Muscle of leg (tissue), 11 donors: ENCODE data around the gene SENP1. TPM values are rescaled to one million over a fixed set of nuclear protein-coding genes. Genes with fewer than 3 reads are reported as not detected.

Experiments
- DNase-seq: peaks from one replicate; pipeline ENCODE4 v3.0.0; 2013
- H3K27ac ChIP-seq: one replicate; pipeline ENCODE4 v1.5.1; 2013; ENCODE audit warnings: mild to moderate bottlenecking, low read length, control low read depth
- H3K27me3 ChIP-seq: one replicate; pipeline ENCODE4 v1.6.1; 2013; ENCODE audit warnings: low read length; ENCODE audit not compliant: control insufficient read depth, insufficient read depth
- H3K36me3 ChIP-seq: one replicate; pipeline ENCODE4 v1.6.1; 2013; ENCODE audit warnings: low read length; ENCODE audit not compliant: control insufficient read depth, insufficient read depth
- H3K4me1 ChIP-seq: one replicate; pipeline ENCODE4 v1.6.1; 2013; ENCODE audit warnings: low read length; ENCODE audit not compliant: control insufficient read depth, insufficient read depth
- H3K4me3 ChIP-seq: one replicate; pipeline ENCODE4 v1.5.1; 2013; ENCODE audit warnings: low read length, control low read depth
- H3K9me3 ChIP-seq: replicated peaks from 2 replicates; pipeline ENCODE4 v1.6.1; 2013; ENCODE audit warnings: low read depth, low read length; ENCODE audit not compliant: control insufficient read depth
- WGBS: methylation state at CpG from one replicate; pipeline ENCODE4 v1.1.5; 2013; ENCODE audit warnings: missing lambda C conversion rate; ENCODE audit not compliant: insufficient coverage; 5-methylcytosine and 5-hydroxymethylcytosine counted together
- polyA plus RNA-seq, 8 donors: library from polyadenylated mRNA; unstranded; fragments of 120-200 nt; gene quantifications; one replicate each; pipeline versions ENCODE4 v1.2.1 to v1.2.3, GENCODE V29; 2013; ENCODE audit warnings: inconsistent platforms in 1 of 8, low replicate concordance in 1 of 8; ENCODE audit not compliant: insufficient read length in 8 of 8, insufficient read depth in 1 of 8
- total RNA-seq: library from RNA; stranded (reverse); fragments of 120-200 nt; gene quantifications from one replicate; pipeline ENCODE4 v1.2.4, GENCODE V29; 2013

The SENP1 gene
- total and polyA plus RNA-seq, 9 donors: 11.4 to 19.7 (median 14.7) TPM

DNA sequence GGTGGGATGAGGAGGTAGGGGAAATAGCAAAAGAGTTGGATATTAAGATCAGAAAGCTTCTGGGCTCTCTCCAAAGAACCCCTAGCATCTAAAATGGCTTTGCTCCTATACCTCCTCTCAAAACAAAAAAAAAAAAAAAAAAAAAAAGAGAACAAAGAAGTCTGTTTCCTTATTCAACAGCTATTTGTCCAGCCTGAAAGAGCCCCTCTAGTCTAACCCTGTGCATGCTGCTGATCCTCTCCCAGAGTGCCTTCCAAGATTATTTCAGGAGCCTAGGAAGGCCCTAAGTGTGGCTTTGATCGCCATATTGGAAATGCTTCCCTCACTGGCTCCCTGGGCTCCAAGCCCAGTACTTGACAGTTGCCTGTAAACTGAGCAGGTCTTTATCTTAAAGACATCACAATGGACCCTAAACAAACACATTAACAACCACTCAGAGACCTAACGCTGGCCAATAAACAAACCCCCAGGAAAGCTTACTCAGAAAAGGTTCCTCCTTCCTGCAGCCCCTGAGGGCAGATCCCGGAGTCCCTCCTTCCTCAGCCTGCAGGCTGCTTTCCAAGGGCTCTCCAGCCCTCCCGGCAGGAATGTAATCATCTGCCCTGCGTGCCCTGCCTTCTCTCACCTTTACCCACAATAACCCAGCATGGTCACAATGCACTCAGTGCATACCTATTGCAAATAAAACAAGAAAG, 84.2 kb downstream of the SENP1 start:
- Histone ChIP-seq H3K27me3 (peaks cover 10% of the 10 kb centered on the region), H3K36me3 (no peaks in the 10 kb centered on the region), H3K27ac (no peak overlapping the region), H3K4me3 (no peak overlapping the region), H3K4me1 (peaks cover 7% of the 10 kb centered on the region), H3K9me3 (no peaks in the 10 kb centered on the region)
- 26% methylated on average over 4 of the region's 5 CpGs for WGBS
- DNase-seq: no peak

DNA sequence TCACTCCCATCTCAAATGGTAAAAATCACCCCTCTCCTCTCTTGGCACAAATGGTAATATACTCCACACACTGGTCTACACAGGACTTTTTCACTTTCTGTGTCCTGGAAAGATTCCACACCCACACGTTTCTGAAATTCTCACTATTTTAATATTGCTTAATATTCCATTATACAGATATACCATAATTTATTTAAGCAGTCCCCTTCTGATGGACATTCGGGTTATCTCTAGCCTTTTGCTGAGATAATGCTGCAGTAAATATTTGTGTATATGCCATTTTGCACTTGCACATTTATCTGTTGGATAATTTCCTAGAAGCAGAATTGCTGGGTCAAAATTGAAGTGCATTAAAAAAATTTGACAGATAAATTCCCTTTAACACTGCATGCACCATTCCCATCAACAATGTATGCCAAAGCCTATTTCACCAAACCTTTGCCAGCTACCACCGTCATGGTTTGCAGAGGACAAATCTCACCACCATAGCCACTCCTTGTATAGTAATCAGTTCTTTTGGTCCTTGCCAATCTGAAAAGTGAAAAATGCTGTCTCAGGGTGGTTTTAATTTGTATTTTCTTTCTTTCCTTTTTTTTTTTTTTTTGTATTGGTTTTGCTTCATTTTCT, 86.1 kb downstream of the SENP1 start:
- Histone ChIP-seq H3K4me1 (peaks cover 7% of the 10 kb centered on the region), H3K36me3 (no peaks in the 10 kb centered on the region), H3K4me3 (no peak overlapping the region), H3K9me3 (no peaks in the 10 kb centered on the region), H3K27ac (no peak overlapping the region), H3K27me3 (peaks cover 13% of the 10 kb centered on the region)
- no CpG with 5 or more reads among the region's 3 CpGs for WGBS
- no peak for DNase-seq

DNA sequence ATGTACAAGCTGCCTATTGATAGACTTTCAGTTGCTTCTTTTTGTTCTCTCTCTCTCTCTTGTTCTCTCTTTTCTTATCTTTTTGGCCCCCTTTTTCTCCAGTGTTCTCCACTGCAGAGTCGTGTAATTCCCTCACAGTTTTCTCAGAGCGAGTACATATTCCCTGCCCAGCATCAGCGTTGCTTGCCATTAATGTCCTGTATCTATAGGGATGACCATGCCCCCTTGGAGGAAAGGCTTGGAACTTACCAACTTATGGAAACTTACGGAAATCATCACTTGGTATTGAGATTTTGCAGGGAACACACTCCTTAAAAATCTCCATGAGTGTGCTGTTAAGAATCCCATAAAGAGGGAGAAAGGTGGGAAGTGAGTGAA, 87.3 kb downstream of the SENP1 start:
- Histone ChIP-seq H3K4me1 (peaks cover 4% of the 10 kb centered on the region), H3K27ac (no peak overlapping the region), H3K9me3 (no peaks in the 10 kb centered on the region), H3K27me3 (peaks cover 18% of the 10 kb centered on the region), H3K4me3 (no peak overlapping the region), H3K36me3 (no peaks in the 10 kb centered on the region)
- WGBS: 67% methylated on average over 3 of the region's 4 CpGs
- DNase-seq: no peak

DNA sequence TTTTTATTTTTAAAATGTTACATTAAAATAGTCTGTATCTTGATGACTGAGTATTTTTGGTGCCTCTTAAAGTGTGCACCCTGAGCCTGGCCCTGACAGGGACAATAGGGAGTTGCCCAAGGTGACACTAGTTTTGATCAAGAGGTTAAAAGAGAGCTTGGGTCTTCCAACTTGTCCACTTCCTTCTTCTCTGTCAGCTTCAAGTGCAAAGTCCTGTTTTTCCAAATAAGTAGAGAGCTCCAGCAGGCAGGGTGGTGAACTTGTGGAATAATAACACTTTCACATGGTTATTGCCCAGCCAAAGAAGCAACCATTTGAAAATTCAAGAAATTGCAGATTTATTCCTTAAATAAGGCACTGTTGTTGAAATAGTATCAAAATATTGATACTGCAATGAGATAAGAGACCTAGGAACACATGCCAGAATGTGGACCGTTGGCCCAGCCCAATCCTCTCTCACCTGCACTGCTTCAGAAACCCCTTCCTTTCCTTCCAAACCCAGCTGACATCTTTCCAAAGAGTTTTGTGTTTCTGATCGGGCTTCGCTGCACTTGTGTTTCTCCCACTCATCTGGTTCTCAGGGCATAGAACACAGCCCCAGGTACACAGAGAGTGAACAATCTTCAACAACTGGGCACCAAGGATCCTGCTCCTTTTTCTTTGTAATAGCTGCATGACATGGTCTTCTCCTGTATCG, 87.8 kb downstream of the SENP1 start:
- Histone ChIP-seq H3K36me3 (no peaks in the 10 kb centered on the region), H3K4me3 (no peak overlapping the region), H3K27ac (no peak overlapping the region), H3K4me1 (no peaks in the 10 kb centered on the region), H3K9me3 (no peaks in the 10 kb centered on the region), H3K27me3 (peaks cover 18% of the 10 kb centered on the region)
- no peak for DNase-seq
- WGBS: 84% methylated on average over 4 of the region's 4 CpGs

DNA sequence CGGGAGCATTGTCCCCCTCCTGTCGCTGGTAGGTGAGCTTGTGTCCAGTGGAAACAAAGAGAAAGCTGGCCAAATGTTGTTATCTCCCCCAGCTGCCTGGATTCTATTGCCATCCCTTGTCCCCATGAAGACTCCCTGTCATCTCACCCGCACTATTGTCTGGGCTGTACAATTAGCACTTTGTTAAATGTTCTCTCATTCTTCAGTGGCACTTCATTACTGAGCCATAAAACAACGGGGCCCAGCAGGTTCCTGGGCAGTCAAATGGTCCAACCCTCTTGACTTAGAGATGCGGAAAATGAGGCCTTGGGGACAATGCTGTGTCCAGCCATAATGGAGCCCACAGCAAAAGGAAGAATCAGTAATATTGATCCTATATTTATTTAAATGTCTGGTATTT, 88.4 kb downstream of the SENP1 start:
- Histone ChIP-seq H3K27me3 (peaks cover 18% of the 10 kb centered on the region), H3K4me3 (no peak overlapping the region), H3K36me3 (no peaks in the 10 kb centered on the region), H3K4me1 (no peaks in the 10 kb centered on the region), H3K27ac (no peak overlapping the region), H3K9me3 (no peaks in the 10 kb centered on the region)
- WGBS: 50% methylated on average over 1 of the region's 5 CpGs
- no peak for DNase-seq

DNA sequence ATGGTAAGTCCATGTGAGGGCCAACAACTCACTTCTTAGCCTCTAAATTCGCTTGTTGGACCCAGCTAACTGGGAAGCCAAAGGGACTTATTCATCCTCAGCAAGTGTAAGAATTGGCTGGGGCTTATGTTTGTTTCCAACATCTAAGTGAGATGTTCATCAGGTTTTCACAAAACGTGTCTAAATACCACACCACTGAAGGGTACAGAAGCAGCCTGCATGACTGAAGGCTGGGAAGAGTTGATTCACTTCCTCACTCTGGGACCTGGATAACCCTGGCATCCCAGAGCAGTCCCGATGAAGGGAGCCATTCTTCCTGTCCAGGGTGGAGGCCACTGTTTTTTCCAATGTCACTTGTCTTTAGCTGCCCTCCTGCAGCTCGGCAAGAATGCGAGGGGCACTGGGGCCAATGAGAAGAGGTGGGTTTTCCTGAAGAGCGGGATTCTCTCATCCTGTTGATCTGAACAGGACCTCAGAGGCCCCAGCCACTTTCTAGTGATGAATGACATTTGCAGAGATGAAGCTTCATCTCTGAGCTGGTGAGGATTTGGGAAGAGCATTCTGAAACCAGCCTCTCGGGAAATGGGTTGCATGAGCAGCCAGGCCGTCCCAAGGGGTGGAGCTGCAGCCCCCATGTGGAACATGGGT, 89.4 kb downstream of the SENP1 start:
- DNase-seq: no peak
- Histone ChIP-seq H3K4me3 (no peak overlapping the region), H3K36me3 (no peaks in the 10 kb centered on the region), H3K9me3 (no peaks in the 10 kb centered on the region), H3K27me3 (peaks cover 18% of the 10 kb centered on the region), H3K27ac (no peak overlapping the region), H3K4me1 (no peaks in the 10 kb centered on the region)
- WGBS: 60% methylated on average over 2 of the region's 8 CpGs

DNA sequence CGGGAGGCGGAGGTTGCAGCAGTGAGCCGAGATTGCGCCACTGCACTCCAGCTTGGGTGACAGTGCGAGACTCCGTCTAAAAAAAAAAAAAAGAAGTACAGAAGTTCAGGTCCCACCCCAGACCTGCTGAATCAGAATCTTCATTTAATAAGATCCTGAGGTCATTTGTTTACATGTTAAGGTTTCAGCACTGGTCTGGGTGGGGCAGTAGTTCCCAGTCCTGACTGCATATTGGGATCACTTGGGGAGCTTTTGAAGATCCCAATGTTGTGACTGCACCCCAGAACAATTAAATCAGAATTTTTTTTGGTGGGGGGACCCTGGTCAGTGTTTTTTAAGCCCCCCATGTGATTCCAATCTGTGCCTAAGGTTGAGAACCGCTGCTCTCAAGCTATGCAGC, 89.9 kb downstream of the SENP1 start:
- no peak for DNase-seq
- Histone ChIP-seq H3K4me3 (no peak overlapping the region), H3K9me3 (no peaks in the 10 kb centered on the region), H3K4me1 (no peaks in the 10 kb centered on the region), H3K27ac (no peak overlapping the region), H3K27me3 (peaks cover 19% of the 10 kb centered on the region), H3K36me3 (no peaks in the 10 kb centered on the region)
- WGBS: 57% methylated on average over 1 of the region's 7 CpGs

DNA sequence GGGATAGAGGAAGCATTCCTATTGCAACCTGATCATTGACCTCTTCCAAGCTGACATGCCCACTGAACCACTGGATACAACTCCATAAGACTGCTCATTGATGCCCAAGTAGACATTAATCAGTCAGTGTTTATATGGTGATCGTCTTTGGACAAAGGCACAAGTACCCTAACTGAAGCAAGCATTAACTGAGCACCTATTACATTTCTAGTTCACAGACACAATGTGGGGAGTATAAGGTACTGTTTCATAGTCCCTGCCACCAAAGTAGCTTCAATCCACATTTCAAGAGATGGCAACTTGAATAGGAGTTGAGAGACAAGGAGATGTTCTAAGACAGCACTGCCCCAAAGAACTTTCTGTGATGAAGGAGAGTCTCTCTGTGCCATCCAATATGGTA, 90.8 kb downstream of the SENP1 start:
- no peaks in the 10 kb centered on the region for H3K4me1 ChIP-seq
- no peak overlapping the region for H3K27ac ChIP-seq
- WGBS: no CpG with 5 or more reads among the region's 1 CpG
- H3K36me3 ChIP-seq: no peaks in the 10 kb centered on the region
- H3K27me3 ChIP-seq: peaks cover 23% of the 10 kb centered on the region
- DNase-seq: no peak
- no peak overlapping the region for H3K4me3 ChIP-seq
- H3K9me3 ChIP-seq: no peaks in the 10 kb centered on the region

DNA sequence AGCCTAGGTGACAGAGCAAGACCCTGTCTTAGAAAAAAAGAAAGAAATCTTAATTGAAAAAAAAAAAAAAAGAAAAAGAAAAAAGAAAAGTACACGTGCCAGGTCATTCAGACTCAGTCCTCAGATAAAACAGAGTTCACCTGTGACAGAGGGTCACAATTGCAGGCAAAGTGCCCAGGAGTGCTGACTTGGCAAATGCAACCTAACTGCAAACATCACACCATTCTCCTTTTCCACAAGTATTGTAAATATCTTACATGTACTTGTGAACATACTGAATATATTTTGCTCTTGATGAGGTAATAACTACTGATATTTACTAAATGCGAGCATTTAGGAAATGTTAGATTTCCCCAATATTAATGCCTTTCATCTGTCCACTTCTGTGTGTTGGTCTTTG, 92.6 kb downstream of the SENP1 start:
- Histone ChIP-seq H3K36me3 (no peaks in the 10 kb centered on the region), H3K27me3 (peaks cover 28% of the 10 kb centered on the region), H3K4me1 (no peaks in the 10 kb centered on the region), H3K9me3 (no peaks in the 10 kb centered on the region), H3K4me3 (no peak overlapping the region), H3K27ac (no peak overlapping the region)
- no CpG with 5 or more reads among the region's 2 CpGs for WGBS
- DNase-seq: no peak

DNA sequence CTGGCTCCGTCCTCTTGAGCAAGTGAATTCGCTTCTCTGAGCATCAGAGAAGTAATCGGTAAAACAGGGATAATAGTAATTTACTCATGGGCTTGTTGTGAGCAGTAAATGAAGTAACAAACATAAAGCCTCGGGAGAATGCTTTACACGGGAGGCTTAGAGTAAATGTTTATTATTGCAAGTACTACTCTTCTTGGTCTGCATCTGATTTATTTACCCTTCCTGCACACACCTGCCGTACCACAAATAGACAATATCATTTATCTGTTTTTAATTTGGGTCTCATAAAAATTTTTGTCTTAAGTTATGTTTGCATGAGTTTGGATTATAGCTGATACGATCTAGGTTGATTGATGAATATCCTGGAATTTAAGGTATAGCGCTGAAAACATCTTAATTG, 93.8 kb downstream of the SENP1 start:
- H3K27me3 ChIP-seq: peaks cover 27% of the 10 kb centered on the region
- no peak for DNase-seq
- WGBS: 50% methylated on average over 2 of the region's 8 CpGs

More for the DNA sequence above, 93.8 kb downstream of the SENP1 start:
- no peak overlapping the region for H3K4me3 ChIP-seq
- H3K9me3 ChIP-seq: no peaks in the 10 kb centered on the region
- no peak overlapping the region for H3K27ac ChIP-seq
- H3K4me1 ChIP-seq: no peaks in the 10 kb centered on the region
- no peaks in the 10 kb centered on the region for H3K36me3 ChIP-seq
